ENCODE data around the gene PLEKHA1.

The PLEKHA1 gene

GRCh38 chr10:122420624-122421007, 46.1 kb downstream of the PLEKHA1 start:
- in situ Hi-C loops (cut with MboI; ENCODE audit: low sequenced_read_pairs): no loop called here

GRCh38 chr10:122421054-122421625, 46.6 kb downstream of the PLEKHA1 start:
- in situ Hi-C loops (cut with MboI; ENCODE audit: low sequenced_read_pairs): no loop called here

- in situ Hi-C loops (cut with MboI; ENCODE audit: low sequenced_read_pairs): no loop called here
Measured at GRCh38 chr10:122421742-122422141, 47.2 kb downstream of the PLEKHA1 start.

- in situ Hi-C loops (cut with MboI; ENCODE audit: low sequenced_read_pairs): no loop called here
Measured at GRCh38 chr10:122422266-122422989, 47.9 kb downstream of the PLEKHA1 start.

GRCh38 chr10:122424059-122424458, 49.6 kb downstream of the PLEKHA1 start:
- in situ Hi-C loops (cut with MboI; ENCODE audit: low sequenced_read_pairs): no loop called here

- in situ Hi-C loops (cut with MboI; ENCODE audit: low sequenced_read_pairs): loop anchor here (25.0 kb wide), 2 partner anchors 140 to 290 kb away; no protein-coding TSS in a partner anchor
Measured at GRCh38 chr10:122426829-122427228, 52.3 kb downstream of the PLEKHA1 start.

- in situ Hi-C loops (cut with MboI; ENCODE audit: low sequenced_read_pairs): loop anchor here (25.0 kb wide), 2 partner anchors 140 to 290 kb away; no protein-coding TSS in a partner anchor
Measured at GRCh38 chr10:122427280-122427679, 52.8 kb downstream of the PLEKHA1 start.

- in situ Hi-C loops (cut with MboI; ENCODE audit: low sequenced_read_pairs): loop anchor here (25.0 kb wide), 2 partner anchors 148 to 298 kb away; no protein-coding TSS in a partner anchor
Measured at GRCh38 chr10:122435212-122435827, 60.8 kb downstream of the PLEKHA1 start.

GRCh38 chr10:122441961-122442360, 67.5 kb downstream of the PLEKHA1 start:
- in situ Hi-C loops (cut with MboI; ENCODE audit: low sequenced_read_pairs): loop anchor here (25.0 kb wide), 2 partner anchors 155 to 305 kb away; no protein-coding TSS in a partner anchor

GRCh38 chr10:122445469-122445868, 71.0 kb downstream of the PLEKHA1 start:
- in situ Hi-C loops (cut with MboI; ENCODE audit: low sequenced_read_pairs): loop anchor here (25.0 kb wide), 2 partner anchors 158 to 308 kb away; no protein-coding TSS in a partner anchor

- in situ Hi-C loops (cut with MboI; ENCODE audit: low sequenced_read_pairs): loop anchor here (25.0 kb wide), 2 partner anchors 159 to 309 kb away; no protein-coding TSS in a partner anchor
Measured at GRCh38 chr10:122445904-122446303, 71.4 kb downstream of the PLEKHA1 start.

- in situ Hi-C loops (cut with MboI; ENCODE audit: low sequenced_read_pairs): loop anchor here (25.0 kb wide), 2 partner anchors 160 to 310 kb away; no protein-coding TSS in a partner anchor
Measured at GRCh38 chr10:122446668-122447423, 72.3 kb downstream of the PLEKHA1 start.

GRCh38 chr10:122448600-122448999, 74.1 kb downstream of the PLEKHA1 start:
- in situ Hi-C loops (cut with MboI; ENCODE audit: low sequenced_read_pairs): loop anchor here (25.0 kb wide), 2 partner anchors 161 to 311 kb away; no protein-coding TSS in a partner anchor

- in situ Hi-C loops (cut with MboI; ENCODE audit: low sequenced_read_pairs): loop anchor here (25.0 kb wide), 2 partner anchors 162 to 312 kb away; no protein-coding TSS in a partner anchor
Measured at GRCh38 chr10:122449153-122449552, 74.6 kb downstream of the PLEKHA1 start.

- in situ Hi-C loops (cut with MboI; ENCODE audit: low sequenced_read_pairs): no loop called here
Measured at GRCh38 chr10:122450353-122450990, 76.0 kb downstream of the PLEKHA1 start.

GRCh38 chr10:122454071-122454470, 79.6 kb downstream of the PLEKHA1 start:
- in situ Hi-C loops (cut with MboI; ENCODE audit: low sequenced_read_pairs): no loop called here

- in situ Hi-C loops (cut with MboI; ENCODE audit: low sequenced_read_pairs): no loop called here
Measured at GRCh38 chr10:122454603-122455080, 80.1 kb downstream of the PLEKHA1 start, which contains the start of gene ARMS2. TSS of gene ARMS2 (plus strand) at chr10:122454653. CDS start at chr10:122454728, 75 bp downstream.

- in situ Hi-C loops (cut with MboI; ENCODE audit: low sequenced_read_pairs): no loop called here
Measured at GRCh38 chr10:122455376-122456079, 81.0 kb downstream of the PLEKHA1 start.

- in situ Hi-C loops (cut with MboI; ENCODE audit: low sequenced_read_pairs): no loop called here
Measured at GRCh38 chr10:122457934-122458333, 83.4 kb downstream of the PLEKHA1 start.

Measured in HL-60/S4 (cell line).